ENCODE results near the gene KLHDC10. TPM values are rescaled to one million over a fixed set of nuclear protein-coding genes. Genes with fewer than 3 reads are reported as not detected.

KLHDC10 gene
- total RNA-seq, 1 experiment from 2014 or later: 47.0 TPM

DNA sequence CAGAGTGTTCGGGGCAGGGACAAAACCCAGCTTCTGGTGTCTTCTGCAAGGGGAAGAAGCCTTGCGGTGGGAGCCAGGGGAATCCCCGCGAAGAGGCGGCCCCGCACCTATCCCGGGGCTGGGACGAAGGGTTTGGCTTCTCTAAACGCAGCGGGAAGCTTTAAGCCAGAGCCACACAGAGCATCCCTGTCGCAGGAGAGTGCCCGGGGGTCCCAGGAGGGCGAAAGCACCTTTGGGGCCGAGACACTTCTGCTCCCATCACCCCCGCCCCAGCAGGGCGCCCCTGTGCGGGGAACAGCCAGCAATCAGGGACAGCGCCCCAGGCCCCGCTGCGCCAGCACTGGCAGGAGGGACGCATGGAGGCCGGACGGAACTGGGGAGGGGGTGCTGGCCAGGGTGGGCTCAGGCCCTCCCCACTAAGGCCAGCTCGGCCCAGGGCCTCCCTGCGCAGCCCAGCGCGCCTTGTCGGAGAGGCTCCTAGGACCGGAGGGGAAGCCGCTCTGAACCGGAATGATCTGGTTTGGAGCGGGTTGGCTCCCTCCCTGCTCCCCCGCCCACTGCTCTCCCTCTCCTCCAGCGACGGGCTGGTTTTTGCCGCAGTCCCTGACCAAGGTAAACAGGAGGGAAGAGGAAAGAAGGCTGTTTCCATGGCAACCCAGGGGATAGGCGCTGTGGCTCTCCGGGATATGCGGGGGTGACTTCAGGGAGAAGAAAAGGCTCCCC lies 71.0 kb downstream of the KLHDC10 start:
- H3K9me2 ChIP-seq (ENCODE audit: insufficient read depth): no peaks in the 10 kb centered on the region
- TF ChIP-seq, protein P1, sequence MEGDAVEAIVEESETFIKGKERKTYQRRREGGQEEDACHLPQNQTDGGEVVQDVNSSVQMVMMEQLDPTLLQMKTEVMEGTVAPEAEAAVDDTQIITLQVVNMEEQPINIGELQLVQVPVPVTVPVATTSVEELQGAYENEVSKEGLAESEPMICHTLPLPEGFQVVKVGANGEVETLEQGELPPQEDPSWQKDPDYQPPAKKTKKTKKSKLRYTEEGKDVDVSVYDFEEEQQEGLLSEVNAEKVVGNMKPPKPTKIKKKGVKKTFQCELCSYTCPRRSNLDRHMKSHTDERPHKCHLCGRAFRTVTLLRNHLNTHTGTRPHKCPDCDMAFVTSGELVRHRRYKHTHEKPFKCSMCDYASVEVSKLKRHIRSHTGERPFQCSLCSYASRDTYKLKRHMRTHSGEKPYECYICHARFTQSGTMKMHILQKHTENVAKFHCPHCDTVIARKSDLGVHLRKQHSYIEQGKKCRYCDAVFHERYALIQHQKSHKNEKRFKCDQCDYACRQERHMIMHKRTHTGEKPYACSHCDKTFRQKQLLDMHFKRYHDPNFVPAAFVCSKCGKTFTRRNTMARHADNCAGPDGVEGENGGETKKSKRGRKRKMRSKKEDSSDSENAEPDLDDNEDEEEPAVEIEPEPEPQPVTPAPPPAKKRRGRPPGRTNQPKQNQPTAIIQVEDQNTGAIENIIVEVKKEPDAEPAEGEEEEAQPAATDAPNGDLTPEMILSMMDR (conservative IDR thresholded peaks at IDR 0.05): no peak
- no peak for TF ChIP-seq EZH2 (IDR thresholded peaks at IDR 0.05; ENCODE audit: low read depth)
- no peaks in the 10 kb centered on the region for H3K9me3 ChIP-seq (ENCODE audit: insufficient read depth, low read depth)
- no peaks in the 10 kb centered on the region for H4K20me1 ChIP-seq (ENCODE audit: insufficient read depth)
- ChIA-PET CTCF (no interaction called here), POLR2A (ENCODE audit: unreplicated experiment) (no interaction called here)
- H3K36me3 ChIP-seq (ENCODE audit: low read depth): no peaks in the 10 kb centered on the region
- peaks cover 9% of the 10 kb centered on the region; the same call in 1 of the 2 replicates for H3F3A ChIP-seq (ENCODE audit: insufficient read depth, low read depth)
- no peak overlapping the region for H2AFZ ChIP-seq
- H3K4me2 ChIP-seq: no peak overlapping the region
- peaks cover 5% of the 10 kb centered on the region; the same call in 1 of the 2 replicates for H3K4me1 ChIP-seq (replicated peaks; ENCODE audit: insufficient read depth)
- H3K27me3 ChIP-seq (ENCODE audit: insufficient read depth, low read depth): no peaks in the 10 kb centered on the region
- H3K79me2 ChIP-seq (ENCODE audit: low read depth): no peaks in the 10 kb centered on the region
- intact Hi-C loops (cut with micrococcal nuclease; ENCODE audit: unreplicated experiment): no loop called here
- DNase-seq: no peak
- BruUV-seq (replicated peaks): no TSS peak
- H3K27ac ChIP-seq: no peak overlapping the region
- no peak overlapping the region for H3K4me3 ChIP-seq

DNA sequence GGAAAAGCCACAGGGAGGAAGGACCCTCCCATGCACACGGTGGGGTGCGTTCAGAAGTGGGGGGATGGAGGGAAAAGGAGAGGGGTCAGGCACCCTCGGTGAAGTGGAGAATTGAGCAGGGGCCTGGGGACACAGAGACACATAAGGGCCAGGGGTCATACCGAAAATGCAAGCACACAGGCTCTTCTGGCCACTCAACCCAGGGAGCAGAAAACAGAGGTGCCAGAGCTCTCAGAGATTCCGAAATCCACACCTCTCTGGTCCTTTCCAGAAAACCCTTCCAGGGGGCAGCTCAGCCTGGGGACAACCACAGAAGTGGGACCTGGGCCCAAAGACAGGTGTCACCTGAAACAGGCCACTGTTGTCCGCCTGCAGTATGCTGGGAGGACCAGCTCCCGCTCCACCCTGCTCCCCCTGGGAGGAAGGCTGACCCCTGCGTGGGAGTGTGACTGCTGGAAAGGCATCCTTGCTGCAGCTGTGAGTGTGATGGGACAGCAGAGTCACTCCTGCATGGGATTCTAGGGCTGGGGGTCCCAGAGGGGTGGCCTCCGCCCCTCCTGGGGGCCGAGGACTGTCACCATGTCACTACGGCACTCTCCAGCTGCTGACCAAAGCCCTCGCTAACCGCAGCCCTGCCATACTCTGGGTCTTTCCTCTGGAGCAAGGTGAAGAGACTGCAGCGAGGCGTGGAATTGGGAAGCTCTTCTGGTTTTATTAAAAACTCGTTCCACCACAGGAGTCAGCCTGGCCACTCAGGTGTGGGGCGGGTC lies 71.7 kb downstream of the KLHDC10 start:
- intact Hi-C loops (cut with micrococcal nuclease; ENCODE audit: unreplicated experiment): no loop called here
- H3K4me2 ChIP-seq: no peak overlapping the region

DNA sequence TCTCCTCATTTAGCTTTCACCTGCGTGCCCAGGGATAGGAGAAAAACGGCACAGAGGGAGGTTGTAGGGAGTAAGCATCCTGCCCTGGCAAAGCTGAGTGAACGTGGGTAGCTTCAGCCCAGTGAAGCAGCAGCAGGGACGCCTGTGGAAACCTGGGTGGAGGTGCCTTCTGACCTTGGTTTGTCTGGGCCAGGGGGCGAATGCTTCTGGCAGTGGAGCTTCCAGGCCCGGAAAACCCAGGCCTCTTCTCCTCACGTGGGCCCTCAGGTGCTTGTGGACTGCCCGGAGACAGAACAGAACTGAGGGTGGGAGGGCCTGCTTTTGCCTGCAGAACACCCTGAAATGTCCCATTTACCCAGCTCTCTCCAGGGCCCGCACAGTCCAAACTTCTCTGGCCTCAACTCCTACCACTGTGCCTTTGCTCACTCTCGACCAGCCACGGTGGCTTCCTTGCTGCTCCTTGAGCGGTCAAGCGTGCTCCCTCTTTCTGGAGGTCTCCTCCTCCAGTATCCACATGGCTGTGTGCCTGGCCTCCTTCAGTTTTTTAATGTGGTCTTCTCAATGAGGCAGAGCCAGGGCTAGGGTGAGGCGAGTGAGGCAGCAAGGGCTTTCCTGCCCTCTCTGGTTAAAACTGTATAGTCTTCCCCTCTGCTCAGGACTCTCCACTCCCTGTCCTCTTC lies 72.5 kb downstream of the KLHDC10 start:
- Histone ChIP-seq H3K79me2 (ENCODE audit: low read depth) (no peaks in the 10 kb centered on the region), H3K27me3 (ENCODE audit: insufficient read depth, low read depth) (no peaks in the 10 kb centered on the region), H3K36me3 (ENCODE audit: low read depth) (no peaks in the 10 kb centered on the region), H3K9me3 (ENCODE audit: insufficient read depth, low read depth) (no peaks in the 10 kb centered on the region), H4K20me1 (ENCODE audit: insufficient read depth) (no peaks in the 10 kb centered on the region), H3K9me2 (ENCODE audit: insufficient read depth) (no peaks in the 10 kb centered on the region), H3K4me3 (no peak overlapping the region), H3K4me1 (replicated peaks; ENCODE audit: insufficient read depth) (peaks cover 5% of the 10 kb centered on the region; the same call in 1 of the 2 replicates), H3K4me2 (no peak overlapping the region), H2AFZ (no peak overlapping the region), H3F3A (ENCODE audit: insufficient read depth, low read depth) (peaks cover 9% of the 10 kb centered on the region; the same call in 1 of the 2 replicates), H3K27ac (no peak overlapping the region)
- no peak for DNase-seq
- BruUV-seq (replicated peaks): no TSS peak
- intact Hi-C loops (cut with micrococcal nuclease; ENCODE audit: unreplicated experiment): no loop called here
- POLR2A ChIA-PET (ENCODE audit: unreplicated experiment): no interaction called here
- CTCF ChIA-PET: no interaction called here
- no peak for TF ChIP-seq EZH2 (IDR thresholded peaks at IDR 0.05; ENCODE audit: low read depth)
- TF ChIP-seq, protein P1 (conservative IDR thresholded peaks at IDR 0.05): no peak

More for the DNA sequence above, 71.7 kb downstream of the KLHDC10 start:
- Histone ChIP-seq H2AFZ (no peak overlapping the region), H3K4me1 (replicated peaks; ENCODE audit: insufficient read depth) (peaks cover 5% of the 10 kb centered on the region; the same call in 1 of the 2 replicates), H3K9me2 (ENCODE audit: insufficient read depth) (no peaks in the 10 kb centered on the region), H3K9me3 (ENCODE audit: insufficient read depth, low read depth) (no peaks in the 10 kb centered on the region), H3K27ac (no peak overlapping the region), H3F3A (ENCODE audit: insufficient read depth, low read depth) (peaks cover 9% of the 10 kb centered on the region; the same call in 1 of the 2 replicates), H3K79me2 (ENCODE audit: low read depth) (no peaks in the 10 kb centered on the region), H3K4me3 (no peak overlapping the region), H3K36me3 (ENCODE audit: low read depth) (no peaks in the 10 kb centered on the region), H4K20me1 (ENCODE audit: insufficient read depth) (no peaks in the 10 kb centered on the region), H3K27me3 (ENCODE audit: insufficient read depth, low read depth) (no peaks in the 10 kb centered on the region)
- no peak for DNase-seq
- BruUV-seq (replicated peaks): no TSS peak
- TF ChIP-seq, protein P1 (conservative IDR thresholded peaks at IDR 0.05): no peak
- TF ChIP-seq EZH2 (IDR thresholded peaks at IDR 0.05; ENCODE audit: low read depth): no peak
- POLR2A ChIA-PET (ENCODE audit: unreplicated experiment): no interaction called here
- CTCF ChIA-PET: no interaction called here
